HG03558 (cell line): ENCODE data around the gene MTERF4.

Experiments used
- ATAC-seq: cut with Tn5 transposase; IDR thresholded peaks from one replicate; pipeline ENCODE4 v1.9.1; 2021; ENCODE audit warnings: moderate number of reproducible peaks; ENCODE audit not compliant: unreplicated experiment; ENCODE audit errors: extremely low read depth

MTERF4 gene

DNA sequence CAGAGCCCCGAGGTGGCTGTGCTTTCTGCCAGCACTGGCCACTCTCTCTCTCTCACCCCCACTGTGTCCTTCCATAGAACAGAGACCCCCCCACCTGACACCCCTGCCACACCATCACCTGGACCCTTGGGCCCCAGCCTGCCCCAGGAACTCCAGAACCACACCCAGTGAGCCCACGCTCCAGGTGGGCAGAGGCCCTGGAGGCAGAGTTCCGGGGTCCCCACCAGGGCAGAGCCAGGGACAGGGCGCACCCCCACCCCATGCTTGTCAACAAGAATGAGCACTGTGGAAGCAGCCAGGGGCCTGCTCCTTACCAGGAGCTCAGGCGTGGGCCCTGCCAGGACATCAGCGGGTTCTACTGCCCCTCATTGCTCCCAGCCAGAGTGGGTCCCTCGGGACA, 32.6 kb upstream of the MTERF4 start:
- no peak for ATAC-seq

DNA sequence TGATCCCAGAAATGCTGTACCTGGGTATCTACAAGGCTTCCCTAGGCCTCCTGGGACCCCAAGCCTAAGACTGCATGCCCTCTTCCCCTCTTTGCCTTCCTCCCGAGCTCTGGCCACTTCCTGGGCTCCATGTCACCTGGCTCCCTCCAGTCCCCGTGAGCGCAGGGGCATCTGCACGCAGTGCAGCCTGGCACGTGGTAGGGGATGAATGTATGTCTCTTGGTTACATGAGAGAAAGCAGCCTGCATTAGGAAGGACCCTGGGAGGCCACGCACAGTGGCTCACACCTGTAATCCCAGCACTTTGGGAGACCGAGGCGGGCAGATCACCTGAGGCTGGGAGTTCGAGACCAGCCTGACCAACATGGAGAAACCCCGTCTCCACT, 31.3 kb upstream of the MTERF4 start:
- ATAC-seq = no peak

DNA sequence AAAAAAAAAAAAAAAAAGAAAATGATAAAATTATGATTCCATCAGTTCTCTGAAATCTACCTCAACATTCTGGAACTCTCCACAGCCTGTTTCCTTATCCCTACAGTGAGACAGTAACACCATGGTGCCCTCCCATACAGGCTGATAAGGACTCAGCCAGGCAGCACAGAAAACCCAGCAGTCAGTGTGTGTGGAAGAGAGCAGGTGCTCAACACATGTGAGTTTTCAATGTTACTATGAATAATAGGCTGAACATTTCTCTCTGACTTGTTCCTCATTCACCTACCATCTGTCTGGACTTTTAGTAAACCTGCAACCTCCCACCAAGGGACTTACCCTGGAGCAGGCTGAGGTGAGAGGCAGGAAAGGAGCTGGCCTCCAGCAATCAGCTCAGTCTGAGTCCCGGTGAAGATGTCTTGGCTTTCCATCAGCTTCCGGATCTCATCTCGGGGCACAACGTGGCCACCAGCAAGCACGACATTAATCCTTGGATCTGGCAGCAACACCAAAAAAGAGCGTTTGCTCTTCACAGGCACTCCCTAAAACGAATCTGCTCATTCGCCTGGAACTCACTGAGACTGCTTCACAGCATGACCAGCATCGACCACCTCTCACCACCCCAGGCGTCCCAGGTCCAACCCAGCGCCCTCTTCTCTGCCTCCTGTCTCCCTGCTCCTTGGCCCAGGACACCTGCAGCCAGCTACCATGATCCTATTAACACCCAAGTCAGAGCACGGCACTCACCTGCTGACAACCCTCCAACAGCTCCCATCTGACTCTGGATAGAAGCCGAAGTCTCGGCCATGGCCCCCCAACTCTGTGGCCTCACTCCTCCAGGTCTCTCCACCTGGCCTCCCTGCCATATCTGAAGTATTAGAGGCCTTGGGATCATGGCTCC, 30.7 kb upstream of the MTERF4 start:
- no peak for ATAC-seq

DNA sequence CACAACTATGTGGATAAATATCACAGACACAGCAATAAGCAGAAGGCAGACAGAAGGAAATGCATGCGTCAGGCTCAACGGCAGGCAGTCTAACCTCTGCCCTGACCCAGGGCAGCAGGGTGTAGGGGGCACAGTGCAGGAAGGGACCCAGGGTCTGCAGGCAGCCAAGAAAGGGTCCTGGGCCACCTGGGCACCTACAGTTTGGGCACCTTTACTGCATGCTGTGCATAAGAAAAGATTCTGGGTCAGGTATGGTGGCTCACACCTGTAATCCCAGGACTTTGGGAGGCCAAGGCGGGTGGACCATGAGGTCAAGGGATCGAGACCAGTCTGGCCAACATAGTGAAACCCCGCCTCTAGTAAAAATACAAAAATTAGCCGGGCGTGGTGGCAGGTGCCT, 29.4 kb upstream of the MTERF4 start:
- ATAC-seq = no peak

DNA sequence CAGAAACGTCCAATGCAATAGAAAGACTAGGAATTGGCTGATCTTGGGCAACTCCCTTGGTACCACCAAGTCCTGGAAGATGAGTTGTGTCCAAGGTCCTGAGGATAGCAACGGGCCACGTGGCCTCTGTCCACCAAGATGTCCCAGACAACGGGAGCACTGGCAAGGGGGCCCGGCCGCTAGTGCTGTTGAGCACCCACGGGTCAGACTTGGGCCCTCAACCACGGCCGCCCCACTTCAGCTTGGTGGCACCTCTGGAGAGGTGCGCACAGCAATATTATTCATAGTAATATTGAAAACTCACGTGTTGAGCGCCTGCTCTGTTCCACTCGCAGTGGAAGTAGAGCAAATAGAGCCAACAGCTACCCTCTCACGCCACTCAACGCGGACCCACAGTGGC, 28.2 kb upstream of the MTERF4 start:
- no peak for ATAC-seq

DNA sequence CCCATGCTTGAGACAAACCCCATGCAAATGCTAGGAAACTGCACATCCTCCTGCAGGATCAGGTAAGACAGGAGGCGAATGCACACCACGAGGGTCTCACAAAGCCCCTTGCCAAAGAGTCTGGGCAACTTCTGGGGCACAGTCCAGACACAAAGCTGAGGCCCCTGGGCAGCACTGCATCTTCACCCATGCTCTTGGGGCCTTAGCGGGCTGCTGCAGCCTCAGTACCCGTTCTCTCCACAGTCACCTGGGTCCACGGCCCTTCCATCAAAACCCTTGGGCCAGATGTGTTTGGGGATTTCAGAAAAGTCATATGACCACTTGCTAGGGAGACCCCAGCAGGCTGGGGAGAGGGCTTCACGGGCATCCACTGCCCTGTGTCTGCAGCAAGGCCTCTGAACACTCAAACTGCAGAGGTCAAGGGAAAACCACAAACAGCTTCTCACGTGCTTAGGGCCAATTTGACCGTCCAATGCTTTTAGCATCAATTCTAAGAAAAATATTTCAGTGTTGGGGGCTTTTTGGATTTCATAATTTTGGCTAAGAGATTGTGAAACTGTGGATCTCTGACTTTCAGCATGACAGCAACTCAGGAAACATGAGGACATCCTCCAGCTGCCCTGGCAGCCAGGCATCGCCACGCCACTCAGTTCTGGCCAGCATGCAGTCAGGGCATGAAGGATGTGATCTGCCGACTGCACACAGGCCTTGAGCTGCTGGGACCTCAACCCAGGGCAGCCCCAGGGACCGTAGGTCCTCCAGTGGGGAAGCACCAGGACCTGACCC, 27.2 kb upstream of the MTERF4 start:
- no peak for ATAC-seq

DNA sequence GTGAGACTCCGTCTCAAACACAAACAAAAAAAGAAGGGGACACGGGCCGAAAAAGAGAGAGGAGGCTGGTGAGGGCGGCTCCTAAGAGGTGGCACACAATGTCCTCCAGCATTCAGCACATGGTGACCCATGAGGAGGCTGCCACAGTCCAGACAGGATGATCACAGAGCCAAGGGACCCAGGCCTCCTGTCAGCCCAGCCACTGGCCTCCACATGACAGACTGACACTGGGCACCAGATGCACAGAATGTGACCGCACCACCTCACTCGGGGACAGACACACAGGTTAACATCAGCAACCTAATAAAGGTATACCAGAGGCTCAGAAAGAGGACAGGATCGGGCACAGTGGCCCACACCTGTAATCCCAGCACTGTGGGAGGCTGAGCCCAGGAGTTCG, 26.2 kb upstream of the MTERF4 start:
- ATAC-seq = no peak

DNA sequence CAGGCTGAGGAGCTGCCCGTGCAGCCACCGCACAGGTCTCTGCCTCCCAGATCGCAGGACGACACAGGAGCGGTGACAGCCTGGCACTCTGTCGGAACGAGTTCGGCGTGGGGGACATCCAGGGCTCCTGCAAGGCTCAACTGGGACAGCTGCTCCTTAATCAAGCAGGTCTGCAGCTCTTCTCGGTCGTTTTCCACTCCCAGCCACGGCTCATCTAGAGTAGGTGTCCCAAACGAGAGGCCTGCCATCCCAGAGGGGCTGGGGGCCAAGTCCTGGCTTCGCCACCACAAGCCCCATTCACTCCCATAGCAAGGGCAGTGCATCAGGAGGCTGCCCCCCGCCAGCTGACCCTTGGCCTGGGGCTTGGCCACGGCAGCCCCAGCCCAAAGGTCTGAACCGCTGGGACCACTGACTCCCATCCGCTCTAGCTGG, 24.7 kb upstream of the MTERF4 start:
- ATAC-seq = no peak

DNA sequence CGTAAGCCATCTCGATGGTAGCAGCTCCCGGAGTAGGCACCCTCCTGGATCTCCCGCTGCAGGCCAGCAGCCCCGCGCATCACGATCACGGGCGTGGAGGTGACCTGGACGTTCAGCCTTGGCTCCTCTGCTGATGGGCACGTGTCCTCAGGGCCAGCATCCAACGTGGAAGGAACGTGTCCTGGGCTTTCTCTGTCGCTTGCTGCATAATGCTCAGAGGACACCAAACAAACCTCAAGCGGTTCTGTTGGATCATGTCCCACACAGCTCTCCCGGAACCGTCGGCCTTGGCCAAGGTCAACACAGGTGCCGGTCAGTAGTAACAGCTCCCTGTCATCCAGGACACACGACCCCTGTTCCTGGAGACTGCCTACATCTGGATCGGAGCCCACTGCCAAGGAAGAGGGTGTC, 24.1 kb upstream of the MTERF4 start:
- no peak for ATAC-seq

DNA sequence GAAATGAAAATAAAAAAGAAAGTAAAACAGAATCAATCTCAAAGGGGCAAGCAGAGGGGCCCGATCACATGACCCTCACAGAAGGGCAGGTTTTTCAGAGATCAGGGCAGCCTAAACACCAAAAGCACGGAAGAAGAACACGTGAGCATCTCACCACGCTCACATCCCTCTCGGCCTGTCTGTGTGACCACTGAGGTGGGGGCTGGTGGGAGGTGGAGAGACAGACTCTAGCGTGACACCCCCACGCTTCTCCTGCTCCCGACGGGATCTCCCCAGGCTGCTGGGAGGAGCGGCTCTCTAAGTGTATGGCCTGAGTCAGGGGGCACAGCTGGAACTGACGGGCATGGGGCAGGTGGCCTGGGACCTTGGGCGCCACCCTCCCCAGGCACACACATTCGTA, 23.5 kb upstream of the MTERF4 start:
- no peak for ATAC-seq

DNA sequence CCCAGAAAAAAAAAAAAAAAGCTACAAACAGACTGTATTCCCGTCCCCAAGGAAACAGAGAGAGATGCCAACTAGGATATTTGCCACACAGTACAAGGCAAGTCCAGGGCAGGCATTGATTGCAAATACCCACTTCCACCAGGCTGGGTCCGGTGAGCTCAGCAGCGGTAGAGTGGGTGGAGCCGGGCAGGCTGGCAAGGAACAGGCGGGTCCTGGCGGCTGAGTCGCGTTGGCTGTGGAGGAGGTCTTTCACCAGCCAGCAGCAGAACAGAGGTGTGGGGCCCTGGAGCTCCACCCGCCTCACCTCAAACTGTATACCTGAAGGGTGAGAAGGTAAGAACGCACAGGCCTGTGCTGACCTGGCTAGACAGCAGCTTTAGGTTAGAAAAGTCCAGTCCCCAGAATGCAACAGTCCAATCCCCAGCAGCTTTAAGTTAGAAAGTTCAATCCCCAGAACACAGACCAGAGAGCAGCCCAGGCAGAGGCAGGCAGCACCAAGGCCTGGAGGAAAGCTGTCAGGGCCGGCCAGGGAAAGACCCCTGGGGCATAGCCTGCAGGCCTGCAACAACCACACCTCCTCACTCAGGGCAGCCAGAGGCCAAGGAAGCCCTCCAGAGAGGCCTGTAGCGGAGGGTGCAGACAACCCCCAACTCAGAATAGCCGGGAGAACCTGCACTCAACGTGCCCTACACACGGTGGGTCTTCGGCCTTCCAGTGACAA, 21.9 kb upstream of the MTERF4 start:
- no peak for ATAC-seq

DNA sequence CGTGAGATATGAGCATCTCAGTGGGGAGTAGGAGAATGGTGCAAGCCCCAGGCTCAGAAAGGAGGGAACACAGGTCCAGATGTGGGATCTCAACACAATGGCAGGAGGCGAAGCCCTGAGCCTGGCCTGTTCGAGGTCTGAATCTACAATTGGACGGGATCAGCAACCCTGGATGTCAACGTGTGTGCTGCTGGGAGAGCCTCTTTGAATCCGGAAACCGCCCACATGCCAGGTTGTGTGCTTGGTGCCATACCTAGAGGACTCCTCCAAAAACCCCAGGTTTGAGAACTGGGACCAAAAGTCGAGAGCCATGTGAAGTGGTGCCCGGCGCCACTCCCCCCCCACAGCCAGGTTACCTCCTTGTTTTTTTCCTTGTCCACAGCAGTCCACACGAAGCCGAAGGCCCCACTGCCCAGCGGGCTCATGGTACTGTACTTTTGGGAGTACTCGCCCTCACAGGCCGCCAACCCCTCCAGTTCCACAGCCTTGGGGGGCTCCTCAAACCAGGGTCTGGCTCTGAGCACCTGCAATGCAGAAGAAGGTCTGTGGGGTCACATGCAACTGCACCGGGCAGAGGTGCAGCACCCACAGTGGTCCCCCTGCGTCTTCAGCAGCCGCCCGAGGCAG, 20.4 kb upstream of the MTERF4 start:
- no peak for ATAC-seq

DNA sequence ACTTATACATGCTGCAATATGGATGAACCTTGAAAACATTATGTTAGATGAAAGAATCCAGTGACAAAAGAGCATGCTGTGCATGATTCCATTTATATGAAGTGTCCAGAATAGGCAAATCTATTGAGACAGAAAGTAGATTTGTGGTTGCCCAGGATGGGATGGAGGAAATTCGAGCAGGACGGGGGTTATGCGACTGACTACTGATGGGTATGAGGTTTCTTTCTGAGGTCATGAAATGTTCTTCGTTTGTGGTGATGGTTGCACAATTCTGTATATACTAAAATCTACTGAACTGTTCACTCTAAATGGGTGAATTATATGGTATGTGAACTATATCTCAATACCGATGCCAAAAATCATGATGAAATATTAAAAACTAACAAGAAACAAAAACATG, 18.9 kb upstream of the MTERF4 start:
- no peak for ATAC-seq

DNA sequence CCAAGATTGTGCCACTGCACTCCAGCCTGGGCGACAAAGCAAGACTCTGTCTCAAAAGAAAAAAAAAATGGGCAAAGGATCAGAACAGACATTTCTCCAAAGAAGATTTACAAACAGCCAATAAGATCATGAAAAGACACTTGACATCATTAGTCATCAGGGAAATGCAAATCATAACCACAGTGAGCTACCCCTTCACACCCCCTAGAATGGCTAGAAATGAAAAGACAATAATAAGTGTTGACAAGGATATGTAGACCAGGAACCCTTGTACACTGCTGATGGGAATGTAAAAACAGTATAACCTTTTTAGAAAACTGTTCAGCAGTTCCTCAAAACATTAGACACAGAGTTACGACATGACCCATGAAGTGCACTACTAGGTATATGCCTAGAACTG, 18.4 kb upstream of the MTERF4 start:
- ATAC-seq = no peak

DNA sequence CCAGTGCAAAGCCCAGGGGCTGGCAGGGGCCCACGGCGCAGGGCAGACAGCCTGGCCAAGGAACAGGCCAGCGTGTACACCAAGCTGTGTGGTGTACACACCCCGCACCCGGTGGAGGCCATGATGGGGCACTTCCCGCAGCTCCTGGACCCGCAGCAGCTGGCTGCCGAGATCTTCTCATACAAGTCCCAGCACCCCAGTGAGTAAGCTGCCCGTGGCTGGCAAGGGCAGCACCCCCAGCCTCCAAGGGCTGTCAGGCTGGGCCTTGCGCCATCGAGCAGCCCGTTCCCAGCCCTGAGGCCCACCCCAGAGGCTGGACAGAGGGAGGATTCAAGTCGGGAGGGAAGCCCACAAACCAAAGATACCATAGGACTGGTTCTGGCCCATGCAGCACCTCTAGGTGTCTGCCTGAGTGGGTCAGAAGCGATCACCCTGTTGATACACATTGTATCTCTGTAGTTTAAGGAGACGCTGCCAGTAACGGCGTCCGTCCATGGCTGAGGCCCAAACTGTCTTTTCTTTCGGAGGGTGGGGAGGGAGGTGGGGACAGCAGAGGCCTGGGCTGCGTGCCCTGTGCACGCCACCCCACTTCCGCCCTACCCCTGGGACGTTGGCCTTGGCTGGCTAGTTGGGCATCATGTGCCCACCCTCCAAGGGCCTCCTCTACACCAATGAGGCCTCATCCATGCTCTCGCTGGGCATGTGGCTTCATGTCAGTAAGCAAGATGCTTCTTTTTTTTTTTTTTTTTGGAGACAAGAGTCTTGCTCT, 16.8 kb upstream of the MTERF4 start:
- no peak for ATAC-seq

DNA sequence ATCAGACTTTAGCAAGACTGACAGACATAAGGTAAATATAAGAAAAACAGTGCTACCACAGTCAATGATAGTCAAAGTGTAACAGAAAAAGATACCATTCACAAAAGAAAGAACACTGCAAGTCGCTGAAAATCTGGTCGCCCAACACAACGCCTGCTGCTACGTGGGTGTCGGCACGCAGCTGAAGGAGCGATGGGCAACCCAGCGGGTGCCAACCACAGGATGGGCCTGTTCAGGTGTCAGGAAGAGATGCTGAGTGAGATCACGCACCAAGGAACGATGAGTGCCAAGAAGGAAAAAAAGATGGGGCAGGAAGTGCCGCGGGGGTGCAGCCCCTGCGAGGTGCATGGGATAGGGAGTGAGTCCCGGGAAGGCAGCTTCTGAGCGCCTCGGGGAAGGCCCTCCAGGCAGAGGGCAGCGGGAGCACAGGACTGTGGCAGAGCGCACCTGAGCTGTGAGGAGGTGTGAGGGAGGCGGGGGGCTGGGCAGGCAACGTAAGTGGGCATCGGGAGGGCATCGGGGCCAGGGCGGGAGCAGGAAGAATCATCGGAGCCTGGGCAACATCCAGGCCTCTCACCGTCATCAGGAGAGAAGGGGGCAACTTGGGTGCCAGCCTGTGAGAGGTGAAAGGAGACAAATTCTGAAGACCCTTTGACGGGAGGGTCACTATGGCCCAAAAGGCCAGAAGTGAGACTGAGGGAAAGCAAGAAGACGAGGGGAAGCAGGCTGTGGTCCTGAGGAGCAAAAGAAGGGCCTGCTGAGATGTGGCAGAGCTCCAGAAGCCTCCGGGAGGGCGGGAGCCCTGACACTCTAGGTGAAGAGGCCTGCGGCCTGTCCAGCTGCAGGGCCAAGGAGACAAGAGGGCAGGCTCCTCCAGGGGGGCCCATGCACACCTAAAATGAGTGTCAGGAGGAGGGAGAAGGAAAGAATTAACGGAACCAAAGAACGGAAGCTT, 14.8 kb upstream of the MTERF4 start:
- no peak for ATAC-seq

DNA sequence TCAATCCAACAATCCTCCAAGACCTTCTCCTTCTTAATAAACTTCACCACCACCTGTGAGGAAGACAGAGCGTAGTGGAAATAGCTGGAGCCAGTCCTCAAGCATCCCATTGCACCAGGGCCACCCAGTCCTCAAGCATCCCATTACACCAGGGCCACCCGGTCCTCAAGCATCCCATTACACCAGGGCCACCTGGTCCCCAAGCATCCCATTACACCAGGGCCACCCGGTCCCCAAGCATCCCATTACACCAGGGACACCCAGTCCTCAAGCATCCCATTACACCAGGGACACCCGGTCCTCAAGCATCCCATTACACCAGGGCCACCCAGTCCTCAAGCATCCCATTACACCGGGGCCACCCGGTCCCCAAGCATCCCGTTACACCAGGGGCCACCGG, 13.3 kb upstream of the MTERF4 start:
- ATAC-seq = no peak

DNA sequence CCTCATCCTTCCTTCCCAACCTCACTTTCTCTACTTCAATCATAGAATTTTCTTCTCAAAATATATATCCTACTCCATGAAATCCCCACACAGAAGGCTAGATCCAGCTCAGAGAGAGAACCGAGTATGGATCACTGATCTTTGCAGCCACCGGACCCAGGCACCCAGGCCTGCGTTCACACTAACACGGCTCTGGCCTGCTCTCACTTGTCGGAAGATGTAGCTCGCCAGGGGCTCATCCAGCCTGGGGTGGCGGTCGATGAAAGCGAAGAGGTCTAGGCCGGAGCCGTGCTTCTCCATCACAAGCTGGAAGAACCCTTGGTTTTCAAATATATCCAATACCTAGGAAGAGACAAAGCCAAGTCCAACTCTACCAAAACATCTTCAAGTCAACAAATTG, 12.7 kb upstream of the MTERF4 start:
- ATAC-seq = no peak

DNA sequence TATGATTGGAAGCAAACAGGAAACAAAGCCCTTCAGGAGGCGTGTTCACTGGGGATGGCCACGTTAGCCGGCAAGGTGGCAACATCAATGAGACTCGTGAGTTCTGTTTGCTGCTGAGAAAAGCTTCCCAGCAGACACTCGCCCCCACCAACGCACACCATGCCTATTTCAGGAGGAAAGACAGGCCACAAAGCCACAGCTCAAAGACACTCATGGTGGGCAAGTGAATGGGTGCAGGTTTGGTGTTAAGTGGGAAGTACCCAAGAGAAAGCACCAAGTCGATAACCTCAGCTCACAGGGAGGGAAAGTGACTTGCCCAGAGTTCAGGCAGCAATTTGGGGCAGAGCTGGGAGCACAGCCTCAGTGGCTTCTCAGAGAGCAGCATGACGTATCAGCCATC, 10.5 kb upstream of the MTERF4 start:
- ATAC-seq = no peak
